Measurements from ENCODE around the gene ZNF438.
"Not testable (repeated sequence)": the region's sequence is repeated elsewhere in the genome, so short reads cannot be mapped to it uniquely, and the experiment has no call there.

The ZNF438 gene

GRCh38 chr10:30944005-30944404, 87.7 kb downstream of the ZNF438 start:
- TF ChIP-seq CTCF (IDR thresholded peaks at IDR 0.05; ENCODE audit: insufficient read depth, low read depth, low read length, missing control alignments) = no peak
- H3K4me3 ChIP-seq (ENCODE audit: low read length) = no peak overlapping the region
- peak; percentile 1 for DNase-seq (ENCODE audit: low read depth)

GRCh38 chr10:30943451-30943850, 88.2 kb downstream of the ZNF438 start:
- no peak overlapping the region for H3K4me3 ChIP-seq (ENCODE audit: low read length)
- TF ChIP-seq CTCF (IDR thresholded peaks at IDR 0.05; ENCODE audit: insufficient read depth, low read depth, low read length, missing control alignments) = no peak
- DNase-seq (ENCODE audit: low read depth) = no peak

GRCh38 chr10:30940256-30940655, 91.4 kb downstream of the ZNF438 start:
- H3K4me3 ChIP-seq (ENCODE audit: low read length) = no peak overlapping the region
- peak; percentile 15 for DNase-seq (ENCODE audit: low read depth)
- TF ChIP-seq CTCF (IDR thresholded peaks at IDR 0.05; ENCODE audit: insufficient read depth, low read depth, low read length, missing control alignments) = no peak

- no peak for TF ChIP-seq CTCF (IDR thresholded peaks at IDR 0.05; ENCODE audit: insufficient read depth, low read depth, low read length, missing control alignments)
- DNase-seq (ENCODE audit: low read depth) = no peak
- no peak overlapping the region for H3K4me3 ChIP-seq (ENCODE audit: low read length)
Measured at GRCh38 chr10:30939643-30940251, 91.9 kb downstream of the ZNF438 start.

GRCh38 chr10:30935078-30935477, 96.6 kb downstream of the ZNF438 start:
- no peak overlapping the region for H3K4me3 ChIP-seq (ENCODE audit: low read length)
- TF ChIP-seq CTCF (IDR thresholded peaks at IDR 0.05; ENCODE audit: insufficient read depth, low read depth, low read length, missing control alignments) = no peak
- peak; percentile 4 for DNase-seq (ENCODE audit: low read depth)

GRCh38 chr10:30931094-30931493, 100.6 kb downstream of the ZNF438 start:
- TF ChIP-seq CTCF (IDR thresholded peaks at IDR 0.05; ENCODE audit: insufficient read depth, low read depth, low read length, missing control alignments) = no peak
- DNase-seq (ENCODE audit: low read depth) = no peak
- H3K4me3 ChIP-seq (ENCODE audit: low read length) = no peak overlapping the region

- no peak overlapping the region for H3K4me3 ChIP-seq (ENCODE audit: low read length)
Measured at GRCh38 chr10:30929901-30930520, 101.7 kb downstream of the ZNF438 start.

GRCh38 chr10:30929311-30929729, 102.3 kb downstream of the ZNF438 start:
- H3K4me3 ChIP-seq (ENCODE audit: low read length); DNase-seq (ENCODE audit: low read depth): not testable (repeated sequence)

More at GRCh38 chr10:30929901-30930520, 101.7 kb downstream of the ZNF438 start:
- no peak for TF ChIP-seq CTCF (IDR thresholded peaks at IDR 0.05; ENCODE audit: insufficient read depth, low read depth, low read length, missing control alignments)
- DNase-seq (ENCODE audit: low read depth) = no peak

Measured in epithelial cell of esophagus (primary cell).